ENCODE measurements around the gene HCAR1.
A peak's percentile ranks its signal among the peaks of the same experiment; 100 is the strongest.
"Not testable (repeated sequence)": the region's sequence is repeated elsewhere in the genome, so short reads cannot be mapped to it uniquely, and the experiment has no call there.

Gene HCAR1

DNA sequence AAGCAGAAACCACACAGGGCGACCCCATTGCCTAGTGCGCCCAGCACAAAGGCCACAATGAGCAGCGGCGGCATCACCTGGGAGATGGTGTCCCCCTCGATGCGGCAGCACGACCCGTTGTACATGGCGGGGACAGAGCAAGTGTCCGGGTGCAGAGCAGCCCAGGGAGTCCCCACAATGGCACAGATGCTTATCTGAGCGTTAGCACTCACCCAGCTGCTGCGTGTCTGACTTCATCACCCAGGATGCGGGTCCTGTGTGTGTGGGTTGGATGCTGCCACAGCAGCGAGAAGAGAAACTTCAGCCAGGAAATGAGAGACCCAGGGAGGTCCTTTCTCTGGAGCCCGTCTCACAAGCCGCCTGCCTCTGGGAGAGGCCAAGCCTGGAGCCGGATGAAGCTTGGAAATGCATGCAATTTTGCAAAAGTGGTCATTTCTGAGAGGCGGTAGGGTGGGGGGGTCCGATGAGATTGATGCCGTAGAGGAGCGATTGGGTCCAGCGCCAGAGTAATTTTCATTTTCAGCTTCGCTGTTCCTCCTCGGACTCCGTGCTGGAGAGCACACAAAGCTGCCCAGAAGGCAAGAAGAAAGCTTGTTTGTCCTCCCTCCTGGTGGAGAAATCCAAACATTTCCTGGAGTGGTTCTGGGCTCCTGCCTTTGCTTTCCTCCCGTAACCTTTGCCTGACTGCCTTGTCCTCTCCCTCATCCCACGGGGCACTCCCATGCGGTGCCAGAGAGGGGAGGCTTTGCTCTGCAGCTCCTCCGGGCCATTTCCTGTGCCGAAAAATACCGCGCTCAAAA is at the start of gene HCAR1:
Gene HCAR1, minus strand, starts transcription at position 630 of the 800 bp plus-strand sequence. Its CDS starts 505 bp downstream, at position 125.
- no peak for FAIRE-seq

DNA sequence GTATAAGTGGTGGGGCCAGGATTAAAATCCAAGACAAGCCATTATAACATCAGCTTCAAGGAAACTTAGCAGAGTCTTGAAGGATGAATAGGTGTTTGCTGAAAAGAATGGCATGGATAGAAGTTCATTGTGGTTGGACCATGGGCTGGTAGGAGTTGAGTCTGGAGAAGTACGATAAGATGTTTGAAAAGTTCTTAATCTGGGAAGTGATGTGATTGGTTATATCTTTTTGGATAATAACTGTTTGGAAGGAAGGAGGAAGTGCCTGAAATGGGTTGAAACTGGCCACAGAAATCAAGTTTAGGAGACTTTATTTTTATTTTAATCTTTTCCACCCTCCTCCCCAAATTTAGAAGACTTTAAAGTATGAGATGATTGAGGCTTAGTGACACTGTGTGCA is 26.9 kb upstream of the HCAR1 start:
- no peak for FAIRE-seq

DNA sequence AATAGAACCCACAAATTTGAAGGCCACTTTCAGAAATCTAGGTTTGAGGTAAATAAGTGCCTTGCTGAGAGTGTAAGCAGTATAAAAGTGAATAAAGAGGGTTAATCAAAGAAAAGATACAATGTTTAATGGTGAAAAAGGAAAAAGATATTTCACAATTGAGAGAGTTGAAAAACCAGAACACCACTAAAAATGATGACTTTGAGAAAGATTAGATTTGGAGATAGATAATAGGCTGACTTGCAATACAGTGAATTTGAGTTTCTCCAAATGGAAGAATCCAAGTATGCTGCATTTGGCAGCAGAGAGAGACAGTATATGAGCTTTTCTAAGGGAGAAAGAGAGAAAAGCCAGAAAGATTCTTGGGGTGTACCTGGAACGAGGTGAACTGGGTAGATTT is 24.1 kb upstream of the HCAR1 start:
- FAIRE-seq: no peak

DNA sequence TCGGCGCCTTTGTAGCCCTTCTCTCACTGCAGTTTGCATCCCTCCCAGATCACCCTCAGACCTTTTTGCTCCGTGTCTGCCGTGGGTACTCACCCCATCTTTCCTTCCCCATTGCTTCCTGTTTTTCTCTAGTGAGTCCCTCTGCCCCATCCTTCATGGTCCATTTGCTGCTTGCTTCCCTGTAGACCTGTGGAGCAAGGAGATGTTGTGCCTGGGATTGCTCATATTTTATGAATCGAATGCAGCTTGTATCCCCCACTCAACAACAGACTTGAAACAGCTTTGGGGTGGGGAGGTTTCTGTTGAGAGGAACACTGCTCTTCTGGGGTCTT is 22.6 kb upstream of the HCAR1 start:
- no peak for FAIRE-seq

GRCh38 chr12:122752464-122753318 is 22.0 kb upstream of the HCAR1 start, which contains the start of gene DENR:
Gene DENR (plus strand): TSS chr12:122752824. CDS start chr12:122753702, 878 bp downstream.
- FAIRE-seq: peak; percentile 59

DNA sequence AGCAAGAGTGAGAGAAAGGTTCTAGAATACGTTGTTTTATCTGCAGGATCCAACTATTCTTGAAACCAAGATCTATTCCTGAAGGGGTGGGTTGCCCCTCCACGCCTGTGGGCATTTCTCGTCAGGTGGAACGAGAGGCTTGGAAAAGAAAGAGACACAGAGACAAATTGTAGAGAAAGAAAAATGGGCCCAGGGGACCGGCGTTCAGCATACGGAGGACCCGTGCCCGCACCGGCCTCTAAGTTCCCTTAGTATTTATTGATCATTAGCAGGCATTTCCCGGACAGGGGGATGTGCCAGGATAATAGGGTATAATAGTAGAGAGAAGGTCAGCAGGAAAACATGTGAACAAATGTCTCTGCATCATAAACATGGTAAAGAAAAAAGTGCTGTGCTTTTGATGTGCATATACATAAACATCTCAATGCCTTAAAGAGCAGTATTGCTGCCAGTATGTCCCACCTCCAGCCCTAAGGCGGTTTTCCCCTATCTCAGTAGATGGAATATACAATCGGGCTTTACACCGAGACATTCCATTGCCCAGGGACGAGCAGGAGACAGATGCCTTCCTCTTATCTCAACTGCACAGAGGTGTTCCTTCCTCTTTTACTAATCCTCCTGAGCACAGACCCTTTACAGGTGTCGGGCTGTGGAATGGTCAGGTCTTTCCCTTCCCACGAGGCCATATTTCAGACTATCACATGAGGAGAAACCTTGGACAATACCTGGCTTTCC is 20.3 kb upstream of the HCAR1 start:
- not testable (repeated sequence) for FAIRE-seq

DNA sequence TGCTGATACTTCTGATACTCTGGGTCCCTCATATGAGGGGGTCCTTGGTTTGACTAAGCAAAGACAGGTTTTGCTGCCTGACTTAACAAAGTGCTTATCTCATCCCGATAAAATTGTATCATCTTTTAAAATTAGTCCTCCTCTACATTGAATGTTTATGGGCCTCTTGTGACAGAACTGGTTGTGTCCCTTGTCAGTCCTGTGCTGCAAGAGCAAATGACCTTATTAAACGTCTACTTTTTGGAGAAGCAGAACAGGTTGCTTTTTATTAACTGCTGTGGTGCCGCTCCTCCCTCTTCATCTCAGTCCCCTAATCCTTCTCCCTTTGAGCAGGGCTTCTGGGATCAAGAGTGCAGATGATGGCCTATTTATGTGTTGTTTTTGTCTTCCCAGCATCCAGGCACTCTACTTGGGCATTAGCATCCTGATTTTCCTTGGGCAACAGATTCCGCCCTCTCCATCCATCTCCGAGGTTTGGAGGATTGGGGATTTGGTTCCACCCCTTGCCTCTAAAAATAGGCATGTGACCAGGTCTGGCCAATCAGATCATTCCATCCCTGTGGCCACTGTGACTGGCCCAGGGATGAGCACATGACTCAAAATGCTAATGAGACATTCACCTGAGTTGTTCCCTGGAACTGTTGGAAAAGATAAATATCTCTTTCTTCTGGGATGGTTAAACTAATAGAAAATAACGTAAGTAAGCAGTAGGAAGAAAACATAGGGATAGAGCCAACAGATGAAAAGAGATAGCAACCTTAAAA is 19.1 kb upstream of the HCAR1 start:
- FAIRE-seq: no peak

DNA sequence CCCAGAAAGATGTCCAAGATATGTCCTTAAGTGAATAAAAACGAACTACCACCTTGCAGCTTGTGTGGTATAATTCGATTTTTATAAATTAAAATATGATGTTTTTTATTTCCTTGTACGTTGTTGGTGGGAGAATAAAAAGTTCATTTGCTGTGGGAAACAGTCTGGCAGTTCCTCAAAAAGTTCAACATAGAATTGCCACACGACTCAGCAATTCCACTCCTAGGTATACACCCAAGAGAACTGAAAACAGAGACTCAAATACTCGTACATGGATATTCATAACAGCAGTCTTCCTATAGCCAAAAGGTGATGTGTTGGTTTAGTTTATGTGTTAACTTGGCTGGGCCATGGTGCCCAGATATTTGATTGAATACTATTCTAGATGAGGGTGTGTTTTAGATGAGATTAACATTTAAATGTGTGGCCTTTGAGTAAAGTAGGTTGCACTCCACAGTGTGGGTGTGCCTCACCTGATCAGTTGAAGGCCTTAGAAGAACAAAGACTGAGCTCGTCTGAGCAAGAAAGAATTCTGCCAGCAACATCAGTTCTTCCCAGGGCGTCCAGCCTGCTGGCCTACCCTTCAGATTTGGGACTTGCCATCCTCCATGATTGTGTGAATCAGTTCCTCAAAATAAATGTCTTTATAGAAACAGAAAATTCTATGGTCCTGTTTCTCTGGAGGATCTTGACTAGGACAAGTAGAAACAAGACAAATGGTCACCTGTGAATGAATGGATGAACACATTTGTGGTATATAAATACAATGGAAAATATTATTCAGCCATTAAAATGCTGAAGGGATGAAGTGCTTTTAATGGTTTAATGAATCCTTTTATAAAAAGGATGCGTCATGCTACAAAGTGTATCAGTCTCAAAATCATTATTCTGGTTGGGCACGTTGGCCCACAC is 16.8 kb upstream of the HCAR1 start:
- FAIRE-seq: no peak

- no peak for FAIRE-seq
These were observed 13.4 kb upstream of the HCAR1 start for GRCh38 chr12:122743895-122744525.

DNA sequence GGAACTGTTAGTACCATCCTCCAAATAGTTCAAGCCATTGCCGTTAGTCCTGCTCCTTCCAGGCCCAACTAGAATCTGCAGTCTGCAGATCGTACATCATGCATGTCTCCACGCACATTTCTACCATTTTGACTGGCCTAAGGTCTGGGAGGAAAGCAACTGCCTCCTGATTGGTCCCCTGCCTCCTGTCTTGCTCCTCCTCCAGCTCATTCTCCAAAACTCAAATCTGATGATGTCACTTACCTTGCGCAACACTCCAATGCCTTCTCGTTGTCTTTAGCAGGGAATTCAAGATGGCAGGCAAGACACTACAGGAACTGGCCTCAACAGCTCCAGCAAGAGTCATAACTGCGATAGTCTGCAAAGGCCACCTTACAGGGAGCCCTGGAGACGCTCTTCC is 9.7 kb upstream of the HCAR1 start:
- FAIRE-seq: no peak

DNA sequence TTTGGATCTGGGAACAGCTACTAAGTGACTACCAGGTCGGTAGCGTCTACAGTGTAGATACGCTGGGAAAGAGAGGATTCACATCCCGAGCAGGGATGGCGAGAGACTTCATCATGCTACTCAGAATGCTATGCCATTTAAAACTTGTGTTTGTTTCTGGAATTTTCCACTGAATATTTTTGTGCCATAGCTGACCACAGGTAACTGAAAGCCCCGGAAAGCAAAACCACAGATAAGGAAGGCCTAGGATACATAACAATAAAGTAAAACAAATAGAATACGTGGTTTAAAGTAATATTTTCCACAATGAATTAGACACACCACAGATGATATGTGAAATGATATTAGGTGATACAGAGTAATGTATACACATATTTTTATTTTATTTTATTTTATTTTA is 7.9 kb upstream of the HCAR1 start:
- no peak for FAIRE-seq

DNA sequence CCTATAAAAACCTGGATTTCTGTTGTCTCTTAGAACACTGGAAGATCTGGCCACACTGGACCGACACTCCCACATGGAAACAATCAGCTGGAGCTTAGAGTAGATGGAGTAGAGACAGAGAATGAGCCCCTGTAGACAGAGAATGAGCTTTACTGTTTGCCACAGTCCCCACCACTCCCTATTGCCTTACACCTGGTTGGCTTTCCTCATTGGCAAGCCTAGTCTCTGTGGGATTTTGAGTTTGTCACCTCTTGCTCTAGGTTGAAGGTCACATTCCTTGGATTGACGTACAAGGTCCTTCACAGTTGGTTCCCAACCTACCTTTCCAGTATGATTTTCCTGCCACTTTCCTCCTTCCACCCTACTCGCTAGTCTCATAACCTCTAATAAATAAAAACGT is 2.0 kb upstream of the HCAR1 start:
- FAIRE-seq: no peak

DNA sequence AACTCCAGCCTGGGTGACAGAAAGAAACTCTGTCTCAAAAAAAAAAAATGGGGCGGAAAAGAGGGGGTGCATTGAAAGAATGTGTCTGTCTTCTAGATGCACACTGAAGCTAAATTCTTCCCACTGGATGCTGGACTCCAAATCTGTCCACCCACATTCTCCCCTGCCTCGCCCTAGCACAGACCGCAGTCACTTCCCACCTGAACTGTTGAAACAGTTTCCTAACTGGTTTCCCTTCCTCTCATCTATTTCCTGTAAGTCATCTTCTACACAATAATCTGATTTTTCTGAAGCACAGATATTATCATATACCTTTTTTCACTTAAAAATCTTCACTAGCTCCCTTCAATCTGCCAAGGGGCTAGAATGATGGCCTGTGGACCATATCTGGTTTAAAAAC is 1.5 kb upstream of the HCAR1 start:
- no peak for FAIRE-seq

DNA sequence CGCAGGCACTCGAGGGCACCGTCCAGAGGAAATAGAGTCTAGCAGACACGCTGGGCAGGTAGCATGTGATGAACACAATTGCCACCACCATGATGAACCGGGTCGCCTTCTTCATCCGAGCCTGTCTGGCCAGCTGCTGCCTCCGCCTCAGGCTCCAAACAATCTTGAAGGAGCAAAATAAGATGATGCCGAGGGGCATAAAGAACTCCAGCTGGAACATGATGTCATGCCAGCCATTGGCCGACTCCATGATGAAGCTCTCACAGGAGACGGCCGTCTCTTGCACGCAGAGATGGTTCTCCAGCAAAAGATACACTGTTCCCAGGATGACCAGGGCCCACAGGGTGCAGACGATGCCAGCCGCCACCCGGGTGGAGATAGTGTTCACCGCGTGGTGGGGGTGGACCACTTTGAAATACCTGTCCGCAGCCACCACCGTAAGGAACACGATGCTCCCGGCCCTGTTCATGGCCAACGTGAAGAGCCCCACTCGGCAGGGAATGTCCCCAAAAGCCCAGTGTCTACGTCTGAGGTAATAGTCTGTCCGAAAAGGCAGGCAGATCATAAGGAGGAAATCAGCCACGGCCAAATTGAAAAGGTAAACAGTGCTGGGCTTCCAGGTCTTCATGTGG is 945 bp downstream of the HCAR1 start:
- no peak for FAIRE-seq

DNA sequence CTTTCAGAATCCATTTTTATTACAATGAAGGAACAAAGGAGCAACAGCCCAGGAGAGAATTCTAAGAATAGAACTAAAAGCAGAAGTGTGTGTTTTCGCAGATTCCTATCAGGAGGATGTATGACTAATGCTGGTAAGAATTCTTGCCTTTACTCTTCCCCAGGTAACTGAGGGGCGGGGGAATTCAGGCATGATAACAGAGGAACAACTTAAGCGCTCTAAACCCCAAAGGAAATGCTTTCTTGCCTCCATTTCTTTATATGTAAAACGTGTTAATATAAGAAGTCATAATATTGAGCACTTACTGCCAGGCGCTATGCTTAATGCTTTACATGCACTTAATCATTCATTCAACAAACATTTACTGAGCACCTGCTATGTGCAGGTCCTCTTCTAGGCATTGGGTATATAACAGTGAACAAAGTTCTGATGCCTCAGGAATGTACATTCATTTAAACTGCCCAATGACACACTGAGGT is 4.5 kb downstream of the HCAR1 start:
- no peak for FAIRE-seq

GRCh38 chr12:122725452-122726079 is 5.1 kb downstream of the HCAR1 start:
- FAIRE-seq: no peak

GRCh38 chr12:122724641-122725243 is 5.9 kb downstream of the HCAR1 start:
- no peak for FAIRE-seq

DNA sequence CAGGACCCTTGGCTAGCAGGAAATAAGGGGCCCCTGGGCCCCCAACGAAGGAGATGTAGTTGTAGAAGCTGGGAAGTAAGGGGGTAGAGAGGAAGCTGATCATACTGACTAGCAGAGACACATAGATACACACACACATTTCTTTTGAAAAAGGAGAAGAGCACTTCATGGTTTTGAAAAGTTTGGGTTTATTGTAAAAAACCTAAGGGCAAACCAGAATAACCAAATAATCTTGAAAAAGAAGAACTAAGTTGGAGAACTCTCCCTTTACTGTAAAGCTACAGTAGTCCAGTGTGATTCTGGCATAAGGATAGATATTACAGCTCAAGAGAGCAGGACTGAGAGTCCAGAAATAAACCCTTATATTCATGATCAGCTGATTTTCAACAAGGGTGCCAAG is 8.3 kb downstream of the HCAR1 start:
- no peak for FAIRE-seq

DNA sequence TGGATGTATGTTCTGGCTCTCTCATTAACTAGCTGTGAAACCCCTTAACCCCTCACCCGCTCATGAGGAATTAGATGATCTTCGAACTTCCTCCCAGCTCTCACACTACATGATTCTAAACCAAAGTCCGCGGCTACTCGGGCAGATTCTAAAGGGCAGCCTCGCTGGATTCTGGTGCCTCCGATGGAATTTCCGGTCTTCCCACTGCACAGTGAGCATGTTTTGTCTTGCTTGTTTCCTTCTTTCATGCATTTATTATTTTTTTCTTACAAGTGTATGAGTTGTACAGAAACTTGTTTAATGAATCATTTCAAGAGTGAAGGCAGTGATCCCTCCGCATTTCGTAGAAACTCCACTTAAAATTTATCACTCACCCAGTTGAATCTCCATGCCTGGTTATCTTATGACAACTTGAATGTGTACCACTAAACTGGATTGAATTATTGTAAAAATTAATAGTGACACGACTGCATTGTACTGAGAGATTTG is 9.5 kb downstream of the HCAR1 start:
- no peak for FAIRE-seq

Data from A204.1 (cell line).